HepG2 (cell line): Measurements from ENCODE around the gene RSBN1L. TPM values are rescaled to one million over a fixed set of nuclear protein-coding genes. Genes with fewer than 3 reads are reported as not detected.

ENCODE experiments used
- ATAC-seq: fragments of 200-7000 bp; cut with Tn5 transposase; 3 replicates; pipeline ENCODE4 v1.9.1; 2020; ENCODE audit warnings: mild to moderate bottlenecking, moderate library complexity
- BruUV-seq: library from RNA; stranded (reverse); fragments of 400-500 nt; replicated peaks from 2 replicates; lab custom pipeline; 2021; lab: Mats Ljungman, UMichigan
- CTCF ChIA-PET: fragments of 300-600 bp; formaldehyde crosslinking; extraction: SDS; loops from one replicate; lab custom pipeline; 2021; ENCODE audit warnings: low total read pairs, inconsistent platforms, low intra/inter-chr PET ratio; lab: Yijun Ruan, JAX
- POLR2A ChIA-PET: fragments of 350-600 bp; sonication (Branson Sonifier 250); formaldehyde crosslinking; loops from one replicate; lab custom pipeline; 2020; ENCODE audit warnings: antibody characterized with exemption, inconsistent platforms; lab: Yijun Ruan, JAX
- DNase-seq: peaks from one replicate; pipeline ENCODE4 v3.0.0-alpha.2; 2015; ENCODE audit warnings: low spot score
- FAIRE-seq: peaks from 3 replicates; lab custom pipeline; 2011; peaks lifted over from hg19 to GRCh38; lab: Jason Lieb, UNC
- H2AFZ ChIP-seq: one replicate; pipeline ENCODE4 v1.6.1; 2011; ENCODE audit warnings: low read length, inconsistent platforms
- H3K27ac ChIP-seq: fragments of 300-600 bp; 3 replicates; pipeline ENCODE4 v1.8.0; 2011; ENCODE audit warnings: mixed run types, mild to moderate bottlenecking, mixed read lengths, low read length, inconsistent platforms; ENCODE audit not compliant: insufficient read depth; ENCODE audit errors: extremely low read length
- H3K27me3 ChIP-seq, 2 experiments: fragments of 200-600 bp in 1 of 2; 2 replicates in 1 of 2; 3 replicates in 1 of 2; pipeline versions ENCODE4 v1.6.0 to v1.8.0; 2011; ENCODE audit warnings: low read length in 2 of 2, mild to moderate bottlenecking in 2 of 2, moderate library complexity in 2 of 2, inconsistent platforms in 1 of 2; ENCODE audit not compliant: insufficient read depth in 2 of 2, control insufficient read depth in 1 of 2
- H3K36me3 ChIP-seq, 2 experiments: fragments of 200-600 bp in 1 of 2; replicated peaks in 1 of 2; 2 replicates in 1 of 2; 3 replicates in 1 of 2; pipeline versions ENCODE4 v1.5.1 to v1.8.0; 2011; ENCODE audit warnings: low read length in 2 of 2, inconsistent platforms in 1 of 2; ENCODE audit not compliant: insufficient read depth in 2 of 2, control insufficient read depth in 1 of 2
- H3K4me1 ChIP-seq: 2 replicates; pipeline ENCODE4 v1.5.1; 2012; ENCODE audit warnings: low read length, inconsistent platforms; ENCODE audit not compliant: insufficient read depth
- H3K4me2 ChIP-seq: 2 replicates; pipeline ENCODE4 v1.6.0; 2011; ENCODE audit warnings: low read depth, low read length, inconsistent platforms
- H3K4me3 ChIP-seq, 3 experiments: fragments of 200-600 bp in 1 of 3; sonication (generic), shearing (Covaris generic) in 1 of 3; replicated peaks in 1 of 3; 2 replicates each; pipeline ENCODE4 v1.5.1; 2011 to 2016; ENCODE audit warnings: low read length in 3 of 3, inconsistent platforms in 2 of 3, low read depth in 2 of 3, mild to moderate bottlenecking in 2 of 3, control low read depth in 1 of 3, mixed read lengths in 1 of 3; ENCODE audit not compliant: insufficient read depth in 1 of 3
- H3K79me2 ChIP-seq: one replicate; pipeline ENCODE4 v1.6.1; 2011; ENCODE audit warnings: low read length, inconsistent platforms; ENCODE audit not compliant: insufficient read depth
- H3K9ac ChIP-seq: 2 replicates; pipeline ENCODE4 v1.6.0; 2011; ENCODE audit warnings: mild to moderate bottlenecking, low read depth, low read length, inconsistent platforms; ENCODE audit not compliant: insufficient read depth
- H3K9me3 ChIP-seq: 2 replicates; pipeline ENCODE4 v1.5.1; 2012; ENCODE audit warnings: mild to moderate bottlenecking, low read length
- H4K20me1 ChIP-seq: 2 replicates; pipeline ENCODE4 v1.6.0; 2011; ENCODE audit warnings: inconsistent platforms, mild to moderate bottlenecking, low read length, moderate library complexity; ENCODE audit not compliant: insufficient read depth
- AGO1 ChIP-seq: fragments of 200-400 bp; formaldehyde crosslinking; IDR thresholded peaks from 2 replicates; pipeline ENCODE4 v1.6.1; 2017; ENCODE audit warnings: mild to moderate bottlenecking, low read depth, low read length, moderate library complexity; ENCODE audit not compliant: poor library complexity, severe bottlenecking
- ARNT ChIP-seq: fragments of 450-650 bp; IDR thresholded peaks from 2 replicates; pipeline ENCODE4 v1.6.1; 2017
- CENPT ChIP-seq: sonication (generic); formaldehyde crosslinking; IDR thresholded peaks from 2 replicates; pipeline ENCODE4 v1.8.0; 2022; ENCODE audit warnings: low read depth, mild to moderate bottlenecking, moderate library complexity, missing genetic modification reagents
- ERF ChIP-seq: IDR thresholded peaks from 2 replicates; pipeline ENCODE4 v1.6.1; 2018; ENCODE audit warnings: missing biosample characterization, missing genetic modification reagents
- HNRNPH1 ChIP-seq: fragments of 200-400 bp; formaldehyde crosslinking; optimal IDR thresholded peaks from 2 replicates; pipeline ENCODE3; 2017; ENCODE audit warnings: mild to moderate bottlenecking, low read depth, low read length
- JUND ChIP-seq: sonication (generic); formaldehyde crosslinking; IDR thresholded peaks from 2 replicates; pipeline ENCODE4 v1.8.0; 2022; ENCODE audit warnings: mild to moderate bottlenecking, missing genetic modification reagents
- MYNN ChIP-seq: sonication (generic); formaldehyde crosslinking; IDR thresholded peaks from 2 replicates; pipeline ENCODE4 v1.4.0; 2020; ENCODE audit warnings: mild to moderate bottlenecking, low read depth, missing genetic modification reagents
- NBN ChIP-seq: fragments of 450-650 bp; conservative IDR thresholded peaks from 2 replicates; pipeline ENCODE4 v1.6.1; 2017
- NFRKB ChIP-seq: fragments of 450-650 bp; IDR thresholded peaks from 2 replicates; pipeline ENCODE4 v1.6.1; 2017
- RFXANK ChIP-seq: IDR thresholded peaks from 2 replicates; pipeline ENCODE4 v1.6.1; 2016
- TCF12 ChIP-seq, 2 experiments: fragments of 450-650 bp in 1 of 2; sonication (generic) in 1 of 2; formaldehyde crosslinking in 1 of 2; IDR thresholded peaks; 2 replicates each; pipeline versions ENCODE4 v1.6.1 to v1.8.0; 2017 to 2022; ENCODE audit warnings: antibody characterized with exemption in 1 of 2, mild to moderate bottlenecking in 1 of 2, missing genetic modification reagents in 1 of 2, moderate library complexity in 1 of 2
- ZNF367 ChIP-seq: sonication (generic); formaldehyde crosslinking; IDR thresholded peaks from 2 replicates; pipeline ENCODE4 v1.4.0; 2020; ENCODE audit warnings: missing genetic modification reagents, borderline replicate concordance
- ZNF605 ChIP-seq: sonication (generic); formaldehyde crosslinking; IDR thresholded peaks from 2 replicates; pipeline ENCODE4 v1.8.0; 2022; ENCODE audit warnings: mild to moderate bottlenecking, missing genetic modification reagents
- in situ Hi-C: cut with HindIII; loops from 2 replicates; pipeline ENCODE4 v1.10.0; 2017; ENCODE audit warnings: low pct_unique_long_range_greater_than_20kb; ENCODE audit not compliant: extremely low pct_ligation_motif_present
- intact Hi-C: fragments of 100-400 bp; cut with micrococcal nuclease; formaldehyde crosslinking; loops from one replicate; pipeline ENCODE4 v1.10.0; 2022; ENCODE audit not compliant: unreplicated experiment
- polyA plus RNA-seq, 8 experiments: library from polyadenylated mRNA; depleted of rRNA in 3 of 8; stranded (reverse) in 7 of 8; unstranded in 1 of 8; fragments of >200 nt; fragmentation: Illumina TruSeq in 4 of 8; extraction: Trizol in 4 of 8; gene quantifications; 2 replicates each; pipeline versions ENCODE4 v1.2.1 to v1.2.3, GENCODE V29; 2011 to 2016; ENCODE audit warnings: low read depth in 4 of 8, missing spikeins in 1 of 8, mixed read lengths in 1 of 8; ENCODE audit not compliant: insufficient read depth in 1 of 8
- total RNA-seq, 5 experiments: library from RNA; depleted of rRNA; stranded (reverse); fragments of >200 nt; fragmentation: Illumina TruSeq; extraction: Trizol; gene quantifications; 2 replicates each; pipeline ENCODE4 v1.2.3, GENCODE V29; 2016; ENCODE audit warnings: low read depth in 1 of 5
- TF ChIP-seq, protein P1 (sequence below): sonication (generic); formaldehyde crosslinking; IDR thresholded peaks from 2 replicates; pipeline ENCODE4 v1.8.0; 2022; ENCODE audit warnings: mild to moderate bottlenecking, missing genetic modification reagents, moderate library complexity
- TF ChIP-seq, protein P2 (sequence below): IDR thresholded peaks from 2 replicates; pipeline ENCODE4 v1.6.1; 2012; ENCODE audit warnings: low read length, improper control_type of control experiment
- TF ChIP-seq, protein P3 (sequence below): sonication (generic); formaldehyde crosslinking; IDR thresholded peaks from 2 replicates; pipeline ENCODE4 v1.4.0; 2020; ENCODE audit warnings: mild to moderate bottlenecking, missing genetic modification reagents

RSBN1L gene
- total and polyA plus RNA-seq, 2 of the 13 experiments (the other 11 are each of a cell fraction or from before 2014, with no cell fraction given) = 7.7 to 21.3 TPM

DNA sequence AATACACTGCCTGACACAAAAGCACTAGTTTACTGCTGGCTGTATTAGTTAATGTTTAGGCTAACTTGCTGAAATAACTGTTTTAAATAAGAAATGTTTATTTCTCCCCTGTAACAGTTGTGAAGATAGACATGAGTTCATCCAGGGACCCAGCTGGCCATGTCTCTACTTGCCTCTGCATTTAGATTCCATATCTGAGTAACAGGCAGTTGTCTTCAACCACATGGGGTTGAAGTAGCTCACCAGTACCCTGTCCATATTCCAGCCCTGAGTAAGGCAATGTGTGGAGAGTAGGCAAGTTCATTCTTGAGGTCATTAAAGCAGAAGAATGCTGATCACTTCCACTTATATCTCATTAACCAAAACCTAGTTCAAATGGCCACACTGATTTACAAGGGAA, 31.1 kb upstream of the RSBN1L start:
- no peaks in the 10 kb centered on the region for H3K79me2 ChIP-seq
- no peak overlapping the region for H3K9ac ChIP-seq
- BruUV-seq = no TSS peak
- POLR2A ChIA-PET = no interaction called here
- DNase-seq = no peak
- no peak overlapping the region for H3K4me3 ChIP-seq
- FAIRE-seq = no peak
- no peak overlapping the region for H3K4me2 ChIP-seq
- no peaks in the 10 kb centered on the region for H3K27me3 ChIP-seq
- TF ChIP-seq ARNT = no peak
- TF ChIP-seq, protein P1, sequence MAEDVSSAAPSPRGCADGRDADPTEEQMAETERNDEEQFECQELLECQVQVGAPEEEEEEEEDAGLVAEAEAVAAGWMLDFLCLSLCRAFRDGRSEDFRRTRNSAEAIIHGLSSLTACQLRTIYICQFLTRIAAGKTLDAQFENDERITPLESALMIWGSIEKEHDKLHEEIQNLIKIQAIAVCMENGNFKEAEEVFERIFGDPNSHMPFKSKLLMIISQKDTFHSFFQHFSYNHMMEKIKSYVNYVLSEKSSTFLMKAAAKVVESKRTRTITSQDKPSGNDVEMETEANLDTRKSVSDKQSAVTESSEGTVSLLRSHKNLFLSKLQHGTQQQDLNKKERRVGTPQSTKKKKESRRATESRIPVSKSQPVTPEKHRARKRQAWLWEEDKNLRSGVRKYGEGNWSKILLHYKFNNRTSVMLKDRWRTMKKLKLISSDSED = no peak
- no peak for TF ChIP-seq HNRNPH1
- no peak for TF ChIP-seq JUND
- TF ChIP-seq AGO1 = no peak
- TF ChIP-seq NFRKB = no peak
- no peak for TF ChIP-seq TCF12 (IDR thresholded peaks at IDR 0.05)
- TF ChIP-seq TCF12 (CRISPR knock-in tag; IDR thresholded peaks at IDR 0.05) = no peak
- TF ChIP-seq, protein P2, sequence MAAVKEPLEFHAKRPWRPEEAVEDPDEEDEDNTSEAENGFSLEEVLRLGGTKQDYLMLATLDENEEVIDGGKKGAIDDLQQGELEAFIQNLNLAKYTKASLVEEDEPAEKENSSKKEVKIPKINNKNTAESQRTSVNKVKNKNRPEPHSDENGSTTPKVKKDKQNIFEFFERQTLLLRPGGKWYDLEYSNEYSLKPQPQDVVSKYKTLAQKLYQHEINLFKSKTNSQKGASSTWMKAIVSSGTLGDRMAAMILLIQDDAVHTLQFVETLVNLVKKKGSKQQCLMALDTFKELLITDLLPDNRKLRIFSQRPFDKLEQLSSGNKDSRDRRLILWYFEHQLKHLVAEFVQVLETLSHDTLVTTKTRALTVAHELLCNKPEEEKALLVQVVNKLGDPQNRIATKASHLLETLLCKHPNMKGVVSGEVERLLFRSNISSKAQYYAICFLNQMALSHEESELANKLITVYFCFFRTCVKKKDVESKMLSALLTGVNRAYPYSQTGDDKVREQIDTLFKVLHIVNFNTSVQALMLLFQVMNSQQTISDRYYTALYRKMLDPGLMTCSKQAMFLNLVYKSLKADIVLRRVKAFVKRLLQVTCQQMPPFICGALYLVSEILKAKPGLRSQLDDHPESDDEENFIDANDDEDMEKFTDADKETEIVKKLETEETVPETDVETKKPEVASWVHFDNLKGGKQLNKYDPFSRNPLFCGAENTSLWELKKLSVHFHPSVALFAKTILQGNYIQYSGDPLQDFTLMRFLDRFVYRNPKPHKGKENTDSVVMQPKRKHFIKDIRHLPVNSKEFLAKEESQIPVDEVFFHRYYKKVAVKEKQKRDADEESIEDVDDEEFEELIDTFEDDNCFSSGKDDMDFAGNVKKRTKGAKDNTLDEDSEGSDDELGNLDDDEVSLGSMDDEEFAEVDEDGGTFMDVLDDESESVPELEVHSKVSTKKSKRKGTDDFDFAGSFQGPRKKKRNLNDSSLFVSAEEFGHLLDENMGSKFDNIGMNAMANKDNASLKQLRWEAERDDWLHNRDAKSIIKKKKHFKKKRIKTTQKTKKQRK = no peak
- TF ChIP-seq RFXANK (CRISPR knock-in tag) = no peak
- TF ChIP-seq NBN = no peak
- no peak for TF ChIP-seq CENPT (CRISPR knock-in tag)
- TF ChIP-seq, protein P3, sequence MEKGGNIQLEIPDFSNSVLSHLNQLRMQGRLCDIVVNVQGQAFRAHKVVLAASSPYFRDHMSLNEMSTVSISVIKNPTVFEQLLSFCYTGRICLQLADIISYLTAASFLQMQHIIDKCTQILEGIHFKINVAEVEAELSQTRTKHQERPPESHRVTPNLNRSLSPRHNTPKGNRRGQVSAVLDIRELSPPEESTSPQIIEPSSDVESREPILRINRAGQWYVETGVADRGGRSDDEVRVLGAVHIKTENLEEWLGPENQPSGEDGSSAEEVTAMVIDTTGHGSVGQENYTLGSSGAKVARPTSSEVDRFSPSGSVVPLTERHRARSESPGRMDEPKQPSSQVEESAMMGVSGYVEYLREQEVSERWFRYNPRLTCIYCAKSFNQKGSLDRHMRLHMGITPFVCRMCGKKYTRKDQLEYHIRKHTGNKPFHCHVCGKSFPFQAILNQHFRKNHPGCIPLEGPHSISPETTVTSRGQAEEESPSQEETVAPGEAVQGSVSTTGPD (CRISPR knock-in tag) = no peak
- no peak for TF ChIP-seq ERF
- no peak for TF ChIP-seq ZNF367 (CRISPR knock-in tag)
- no peak for TF ChIP-seq MYNN
- no peak for TF ChIP-seq ZNF605 (CRISPR knock-in tag)
- intact Hi-C loops (no loop called here), in situ Hi-C loops (no loop called here)
- H2AFZ ChIP-seq = no peak overlapping the region
- ATAC-seq = no peak
- H3K4me1 ChIP-seq = no peaks in the 10 kb centered on the region
- H4K20me1 ChIP-seq = no peaks in the 10 kb centered on the region
- CTCF ChIA-PET = no interaction called here
- no peak overlapping the region for H3K27ac ChIP-seq
- no peaks in the 10 kb centered on the region for H3K36me3 ChIP-seq
- no peaks in the 10 kb centered on the region for H3K9me3 ChIP-seq
